Coronary artery (tissue), 2 donors: ENCODE results near the gene NDNF.

ENCODE experiments used
- DNase-seq: peaks from one replicate; pipeline ENCODE4 v3.0.0-alpha.2; 2017; ENCODE audit warnings: low spot score
- H3K27ac ChIP-seq, 2 donors: fragments of 200-600 bp; sonication (generic); one replicate each; pipeline ENCODE4 v1.5.1; 2016 to 2019
- H3K4me3 ChIP-seq: fragments of 200-600 bp; sonication (generic); 2 replicates; pipeline ENCODE4 v1.5.1; 2016; ENCODE audit warnings: mild to moderate bottlenecking, moderate library complexity
- CTCF ChIP-seq: fragments of 200-600 bp; sonication (generic); IDR thresholded peaks from one replicate; pipeline ENCODE4 v1.5.1; 2019; ENCODE audit warnings: antibody characterized with exemption

The NDNF gene

GRCh38 chr4:121009578-121010478 lies 62.5 kb downstream of the NDNF start:
- no peak for TF ChIP-seq CTCF
- no peak overlapping the region for H3K4me3 ChIP-seq

GRCh38 chr4:121007660-121008059 lies 64.7 kb downstream of the NDNF start:
- no peak overlapping the region for H3K4me3 ChIP-seq
- no peak overlapping the region for H3K27ac ChIP-seq
- no peak for TF ChIP-seq CTCF
- DNase-seq = no peak

More at GRCh38 chr4:121009578-121010478, 62.5 kb downstream of the NDNF start:
- no peak overlapping the region for H3K27ac ChIP-seq
- no peak for DNase-seq

GRCh38 chr4:121003863-121004262 lies 68.5 kb downstream of the NDNF start:
- DNase-seq = no peak
- no peak overlapping the region for H3K4me3 ChIP-seq

GRCh38 chr4:120995266-120996010 lies 76.9 kb downstream of the NDNF start:
- DNase-seq = no peak
- no peak for TF ChIP-seq CTCF
- H3K27ac ChIP-seq = no peak overlapping the region
- no peak overlapping the region for H3K4me3 ChIP-seq

More at GRCh38 chr4:121003863-121004262, 68.5 kb downstream of the NDNF start:
- no peak overlapping the region for H3K27ac ChIP-seq
- no peak for TF ChIP-seq CTCF

GRCh38 chr4:120994521-120994920 lies 77.8 kb downstream of the NDNF start:
- TF ChIP-seq CTCF = no peak
- H3K4me3 ChIP-seq = no peak overlapping the region
- no peak overlapping the region for H3K27ac ChIP-seq
- no peak for DNase-seq

GRCh38 chr4:120991885-120992284 lies 80.5 kb downstream of the NDNF start:
- TF ChIP-seq CTCF = no peak

More at GRCh38 chr4:120991885-120992284, 80.5 kb downstream of the NDNF start:
- Histone ChIP-seq H3K27ac (no peak overlapping the region), H3K4me3 (no peak overlapping the region)
- DNase-seq = no peak
